GM06990 (cell line): ENCODE results near the gene ZNHIT3.

Source experiments
- DNase-seq: peaks from one replicate; pipeline ENCODE4 v3.0.0-alpha.2; 2011; ENCODE audit not compliant: insufficient read length; ENCODE audit errors: extremely low read depth
- H3K27me3 ChIP-seq: replicated peaks from 2 replicates; pipeline ENCODE4 v1.6.0; 2011; ENCODE audit warnings: low read length; ENCODE audit not compliant: control insufficient read depth, insufficient read depth
- H3K36me3 ChIP-seq: 2 replicates; pipeline ENCODE4 v1.5.1; 2011; ENCODE audit warnings: low read length; ENCODE audit not compliant: control insufficient read depth, insufficient read depth
- H3K4me3 ChIP-seq: replicated peaks from 2 replicates; pipeline ENCODE4 v1.5.1; 2011; ENCODE audit warnings: low read depth, mild to moderate bottlenecking, control low read depth, low read length
- TF ChIP-seq, protein P1 (sequence below): IDR thresholded peaks from 2 replicates; pipeline ENCODE4 v1.5.1; 2011; ENCODE audit warnings: low read length, control low read depth, mild to moderate bottlenecking, inconsistent platforms; ENCODE audit not compliant: insufficient read depth, poor library complexity, severe bottlenecking

The ZNHIT3 gene

DNA sequence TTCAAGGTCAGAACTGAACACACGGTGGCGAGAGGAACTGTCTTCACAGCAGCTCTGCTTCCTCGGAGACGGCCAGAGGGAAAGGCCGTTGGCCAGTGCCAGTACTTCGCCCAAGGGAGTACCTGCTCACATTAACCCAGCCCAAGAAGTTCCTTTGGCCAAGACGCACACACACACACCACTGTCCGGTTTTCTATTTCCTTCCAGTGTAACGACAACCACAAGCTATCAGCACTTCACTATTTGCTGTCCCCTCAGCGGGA is 57.5 kb downstream of the ZNHIT3 start:
- H3K4me3 ChIP-seq = peak overlapping the region; percentile 81

DNA sequence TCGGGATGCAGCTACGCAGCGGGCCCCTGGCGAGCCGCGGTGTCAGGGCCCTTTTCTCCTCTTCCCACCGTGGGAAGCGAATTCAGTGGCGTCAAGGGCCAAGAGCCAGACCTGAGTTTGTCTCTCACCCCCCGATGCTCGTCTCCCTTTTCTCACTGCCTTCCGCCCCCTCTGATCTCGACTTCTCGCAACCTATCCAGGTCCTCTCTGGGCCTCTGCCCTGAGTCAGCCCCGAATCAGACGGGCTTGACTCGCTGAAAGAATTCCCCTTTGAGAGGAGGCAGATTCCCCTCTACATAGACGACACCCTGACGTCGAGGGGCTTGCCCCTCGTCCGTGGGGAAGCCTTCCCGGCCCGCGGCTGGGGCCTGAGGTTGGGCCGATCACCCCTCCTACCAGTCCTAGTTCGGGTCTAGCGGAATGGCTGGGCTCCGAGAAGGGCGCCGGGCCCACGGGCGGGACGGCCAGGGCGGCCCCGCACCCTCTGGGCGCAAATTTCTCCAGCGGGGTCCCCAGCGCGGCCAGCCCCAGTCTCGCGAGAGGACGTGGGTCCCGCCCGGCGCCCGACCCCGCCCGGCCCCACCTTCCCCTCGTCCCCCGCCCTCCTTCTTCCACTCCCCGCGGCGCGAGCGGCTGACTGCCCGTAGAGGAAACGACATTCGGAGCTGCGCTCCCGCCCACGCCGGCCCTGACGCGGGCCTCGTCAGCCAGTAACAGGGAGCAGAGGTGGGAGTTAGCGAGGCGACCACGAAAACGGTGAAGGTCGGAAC is 58.0 kb downstream of the ZNHIT3 start, which contains the start of gene GGNBP2:
GGNBP2 (plus strand) TSS at position 613 of the 770 bp plus-strand sequence. CDS start 806 bp downstream, outside the sequence.
- TF ChIP-seq, protein P1, sequence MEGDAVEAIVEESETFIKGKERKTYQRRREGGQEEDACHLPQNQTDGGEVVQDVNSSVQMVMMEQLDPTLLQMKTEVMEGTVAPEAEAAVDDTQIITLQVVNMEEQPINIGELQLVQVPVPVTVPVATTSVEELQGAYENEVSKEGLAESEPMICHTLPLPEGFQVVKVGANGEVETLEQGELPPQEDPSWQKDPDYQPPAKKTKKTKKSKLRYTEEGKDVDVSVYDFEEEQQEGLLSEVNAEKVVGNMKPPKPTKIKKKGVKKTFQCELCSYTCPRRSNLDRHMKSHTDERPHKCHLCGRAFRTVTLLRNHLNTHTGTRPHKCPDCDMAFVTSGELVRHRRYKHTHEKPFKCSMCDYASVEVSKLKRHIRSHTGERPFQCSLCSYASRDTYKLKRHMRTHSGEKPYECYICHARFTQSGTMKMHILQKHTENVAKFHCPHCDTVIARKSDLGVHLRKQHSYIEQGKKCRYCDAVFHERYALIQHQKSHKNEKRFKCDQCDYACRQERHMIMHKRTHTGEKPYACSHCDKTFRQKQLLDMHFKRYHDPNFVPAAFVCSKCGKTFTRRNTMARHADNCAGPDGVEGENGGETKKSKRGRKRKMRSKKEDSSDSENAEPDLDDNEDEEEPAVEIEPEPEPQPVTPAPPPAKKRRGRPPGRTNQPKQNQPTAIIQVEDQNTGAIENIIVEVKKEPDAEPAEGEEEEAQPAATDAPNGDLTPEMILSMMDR = no peak
- DNase-seq = peak; percentile 94
- Histone ChIP-seq H3K36me3 (no peaks in the 10 kb centered on the region), H3K4me3 (peak within 1 kb of the TSS; percentile 81), H3K27me3 (no peaks in the 10 kb centered on the region)

More for the DNA sequence above, 57.5 kb downstream of the ZNHIT3 start:
- no peak for DNase-seq
- TF ChIP-seq, protein P1 = peak; percentile 20
- Histone ChIP-seq H3K27me3 (no peaks in the 10 kb centered on the region), H3K36me3 (no peaks in the 10 kb centered on the region)

DNA sequence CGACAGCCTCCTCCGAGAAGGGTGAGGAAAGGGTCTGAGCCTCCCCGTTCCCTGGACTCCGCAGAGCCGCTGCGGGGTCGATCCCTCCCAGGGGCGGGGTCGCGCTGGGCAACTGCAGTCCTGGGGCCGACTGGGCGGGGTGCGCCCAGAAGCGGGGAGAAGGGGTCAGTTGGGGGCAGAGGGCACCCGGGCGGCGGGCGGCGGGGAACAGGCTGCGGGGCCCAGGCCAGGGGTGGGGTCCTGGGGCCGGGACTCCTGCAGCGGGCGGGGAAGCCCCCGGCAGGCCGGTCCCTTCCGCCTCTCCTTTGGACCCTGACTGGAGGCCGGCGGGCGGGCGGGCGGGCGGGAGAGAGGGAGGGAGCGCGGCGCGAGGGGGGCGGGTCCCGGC is 58.6 kb downstream of the ZNHIT3 start:
- TF ChIP-seq, protein P1 = no peak
- Histone ChIP-seq H3K36me3 (no peaks in the 10 kb centered on the region), H3K27me3 (no peaks in the 10 kb centered on the region), H3K4me3 (peak overlapping the region; percentile 81)
- no peak for DNase-seq
